ENCODE measurements around the gene HNRNPA3. TPM values are rescaled to one million over a fixed set of nuclear protein-coding genes. Genes with fewer than 3 reads are reported as not detected.

Gene HNRNPA3
- total RNA-seq, 1 experiment from 2014 or later, result 406 TPM

DNA sequence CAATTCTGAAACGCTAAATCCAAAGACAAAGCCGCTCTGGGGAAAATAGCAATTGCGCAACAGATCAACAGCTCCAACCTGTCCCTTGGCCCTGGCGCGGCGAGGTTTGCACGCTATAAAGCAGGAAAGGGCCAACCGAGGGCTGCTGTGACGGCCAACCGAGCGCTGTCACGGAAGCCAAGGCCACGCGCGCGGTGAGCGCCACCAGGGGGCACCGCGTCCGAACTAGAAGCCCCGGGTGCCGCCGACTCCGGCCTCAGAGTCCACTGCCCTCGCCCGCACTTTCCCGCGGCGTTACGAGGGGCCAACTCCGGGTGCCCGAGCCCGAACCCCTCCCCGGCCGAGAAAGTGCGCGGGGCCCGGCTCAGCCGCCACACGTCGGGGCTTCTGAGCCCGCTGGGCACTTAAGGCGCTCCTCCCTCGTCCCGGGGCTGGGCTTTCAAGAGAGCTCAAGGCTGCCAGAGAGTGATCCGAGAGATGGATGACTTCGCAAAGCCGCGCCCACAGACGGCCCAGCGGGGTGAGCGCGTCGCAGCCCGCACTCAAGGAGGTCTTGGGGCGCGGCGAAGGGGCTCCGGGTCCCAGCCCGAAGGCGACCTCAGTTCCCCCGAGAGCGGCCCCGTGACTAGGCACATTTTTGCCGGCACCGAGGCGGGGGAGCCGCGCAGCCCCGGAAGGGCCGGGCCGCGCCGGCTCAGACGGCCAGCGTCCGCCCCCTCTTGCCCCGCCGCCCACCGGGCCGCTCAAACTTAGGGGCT is 51.0 kb downstream of the HNRNPA3 start (continued):
- TF ChIP-seq, protein P1, sequence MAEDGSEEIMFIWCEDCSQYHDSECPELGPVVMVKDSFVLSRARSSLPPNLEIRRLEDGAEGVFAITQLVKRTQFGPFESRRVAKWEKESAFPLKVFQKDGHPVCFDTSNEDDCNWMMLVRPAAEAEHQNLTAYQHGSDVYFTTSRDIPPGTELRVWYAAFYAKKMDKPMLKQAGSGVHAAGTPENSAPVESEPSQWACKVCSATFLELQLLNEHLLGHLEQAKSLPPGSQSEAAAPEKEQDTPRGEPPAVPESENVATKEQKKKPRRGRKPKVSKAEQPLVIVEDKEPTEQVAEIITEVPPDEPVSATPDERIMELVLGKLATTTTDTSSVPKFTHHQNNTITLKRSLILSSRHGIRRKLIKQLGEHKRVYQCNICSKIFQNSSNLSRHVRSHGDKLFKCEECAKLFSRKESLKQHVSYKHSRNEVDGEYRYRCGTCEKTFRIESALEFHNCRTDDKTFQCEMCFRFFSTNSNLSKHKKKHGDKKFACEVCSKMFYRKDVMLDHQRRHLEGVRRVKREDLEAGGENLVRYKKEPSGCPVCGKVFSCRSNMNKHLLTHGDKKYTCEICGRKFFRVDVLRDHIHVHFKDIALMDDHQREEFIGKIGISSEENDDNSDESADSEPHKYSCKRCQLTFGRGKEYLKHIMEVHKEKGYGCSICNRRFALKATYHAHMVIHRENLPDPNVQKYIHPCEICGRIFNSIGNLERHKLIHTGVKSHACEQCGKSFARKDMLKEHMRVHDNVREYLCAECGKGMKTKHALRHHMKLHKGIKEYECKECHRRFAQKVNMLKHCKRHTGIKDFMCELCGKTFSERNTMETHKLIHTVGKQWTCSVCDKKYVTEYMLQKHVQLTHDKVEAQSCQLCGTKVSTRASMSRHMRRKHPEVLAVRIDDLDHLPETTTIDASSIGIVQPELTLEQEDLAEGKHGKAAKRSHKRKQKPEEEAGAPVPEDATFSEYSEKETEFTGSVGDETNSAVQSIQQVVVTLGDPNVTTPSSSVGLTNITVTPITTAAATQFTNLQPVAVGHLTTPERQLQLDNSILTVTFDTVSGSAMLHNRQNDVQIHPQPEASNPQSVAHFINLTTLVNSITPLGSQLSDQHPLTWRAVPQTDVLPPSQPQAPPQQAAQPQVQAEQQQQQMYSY (CRISPR knock-in tag; IDR thresholded peaks at IDR 0.05), result no peak
- TF ChIP-seq SMAD3 (CRISPR knock-in tag; IDR thresholded peaks at IDR 0.05; ENCODE audit: borderline replicate concordance) (no peak), ZNF396 (CRISPR knock-in tag; IDR thresholded peaks at IDR 0.05; ENCODE audit: borderline replicate concordance) (no peak), ZNF232 (CRISPR knock-in tag; IDR thresholded peaks at IDR 0.05) (no peak), NFATC4 (CRISPR knock-in tag; IDR thresholded peaks at IDR 0.05) (no peak), JUN (CRISPR knock-in tag; IDR thresholded peaks at IDR 0.05) (peak; percentile 39; the same call in 1 of the 2 replicates), ZNF263 (CRISPR knock-in tag; IDR thresholded peaks at IDR 0.05; ENCODE audit: low read depth) (no peak), CTCF (IDR thresholded peaks at IDR 0.05) (0 out of 2 replicates have a peak, but pooled peaks have one; percentile 13), NFYB (CRISPR knock-in tag; conservative IDR thresholded peaks at IDR 0.05; ENCODE audit: low read depth) (no peak), MYBL2 (CRISPR knock-in tag; IDR thresholded peaks at IDR 0.05) (no peak), FOXP1 (CRISPR knock-in tag; IDR thresholded peaks at IDR 0.05; ENCODE audit: borderline replicate concordance) (no peak), ATF6 (CRISPR knock-in tag; IDR thresholded peaks at IDR 0.05) (no peak), ETV6 (CRISPR knock-in tag; IDR thresholded peaks at IDR 0.05) (peak; percentile 90), E2F5 (CRISPR knock-in tag; IDR thresholded peaks at IDR 0.05) (peak; percentile 66; the same call in 1 of the 2 replicates), ZNF425 (CRISPR knock-in tag; conservative IDR thresholded peaks at IDR 0.05) (no peak), E2F4 (CRISPR knock-in tag; IDR thresholded peaks at IDR 0.05; ENCODE audit: borderline replicate concordance, low read depth) (no peak), ZNF416 (CRISPR knock-in tag; IDR thresholded peaks at IDR 0.05) (no peak)
- TF ChIP-seq, protein P2, sequence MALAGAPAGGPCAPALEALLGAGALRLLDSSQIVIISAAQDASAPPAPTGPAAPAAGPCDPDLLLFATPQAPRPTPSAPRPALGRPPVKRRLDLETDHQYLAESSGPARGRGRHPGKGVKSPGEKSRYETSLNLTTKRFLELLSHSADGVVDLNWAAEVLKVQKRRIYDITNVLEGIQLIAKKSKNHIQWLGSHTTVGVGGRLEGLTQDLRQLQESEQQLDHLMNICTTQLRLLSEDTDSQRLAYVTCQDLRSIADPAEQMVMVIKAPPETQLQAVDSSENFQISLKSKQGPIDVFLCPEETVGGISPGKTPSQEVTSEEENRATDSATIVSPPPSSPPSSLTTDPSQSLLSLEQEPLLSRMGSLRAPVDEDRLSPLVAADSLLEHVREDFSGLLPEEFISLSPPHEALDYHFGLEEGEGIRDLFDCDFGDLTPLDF (CRISPR knock-in tag; IDR thresholded peaks at IDR 0.05), result no peak
- TF ChIP-seq, protein P3, sequence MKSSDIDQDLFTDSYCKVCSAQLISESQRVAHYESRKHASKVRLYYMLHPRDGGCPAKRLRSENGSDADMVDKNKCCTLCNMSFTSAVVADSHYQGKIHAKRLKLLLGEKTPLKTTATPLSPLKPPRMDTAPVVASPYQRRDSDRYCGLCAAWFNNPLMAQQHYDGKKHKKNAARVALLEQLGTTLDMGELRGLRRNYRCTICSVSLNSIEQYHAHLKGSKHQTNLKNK (CRISPR knock-in tag; IDR thresholded peaks at IDR 0.05), result no peak
- TF ChIP-seq, protein P4, sequence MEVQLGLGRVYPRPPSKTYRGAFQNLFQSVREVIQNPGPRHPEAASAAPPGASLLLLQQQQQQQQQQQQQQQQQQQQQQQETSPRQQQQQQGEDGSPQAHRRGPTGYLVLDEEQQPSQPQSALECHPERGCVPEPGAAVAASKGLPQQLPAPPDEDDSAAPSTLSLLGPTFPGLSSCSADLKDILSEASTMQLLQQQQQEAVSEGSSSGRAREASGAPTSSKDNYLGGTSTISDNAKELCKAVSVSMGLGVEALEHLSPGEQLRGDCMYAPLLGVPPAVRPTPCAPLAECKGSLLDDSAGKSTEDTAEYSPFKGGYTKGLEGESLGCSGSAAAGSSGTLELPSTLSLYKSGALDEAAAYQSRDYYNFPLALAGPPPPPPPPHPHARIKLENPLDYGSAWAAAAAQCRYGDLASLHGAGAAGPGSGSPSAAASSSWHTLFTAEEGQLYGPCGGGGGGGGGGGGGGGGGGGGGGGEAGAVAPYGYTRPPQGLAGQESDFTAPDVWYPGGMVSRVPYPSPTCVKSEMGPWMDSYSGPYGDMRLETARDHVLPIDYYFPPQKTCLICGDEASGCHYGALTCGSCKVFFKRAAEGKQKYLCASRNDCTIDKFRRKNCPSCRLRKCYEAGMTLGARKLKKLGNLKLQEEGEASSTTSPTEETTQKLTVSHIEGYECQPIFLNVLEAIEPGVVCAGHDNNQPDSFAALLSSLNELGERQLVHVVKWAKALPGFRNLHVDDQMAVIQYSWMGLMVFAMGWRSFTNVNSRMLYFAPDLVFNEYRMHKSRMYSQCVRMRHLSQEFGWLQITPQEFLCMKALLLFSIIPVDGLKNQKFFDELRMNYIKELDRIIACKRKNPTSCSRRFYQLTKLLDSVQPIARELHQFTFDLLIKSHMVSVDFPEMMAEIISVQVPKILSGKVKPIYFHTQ (CRISPR knock-in tag; IDR thresholded peaks at IDR 0.05), result no peak

Measured in WTC11 (cell line).